ENCODE results near the gene ZNF232. TPM values are rescaled to one million over a fixed set of nuclear protein-coding genes. Genes with fewer than 3 reads are reported as not detected.
A peak's percentile ranks its signal among the peaks of the same experiment; 100 is the strongest.
"Not testable (repeated sequence)": the region's sequence is repeated elsewhere in the genome, so short reads cannot be mapped to it uniquely, and the experiment has no call there.

The ZNF232 gene
- total RNA-seq, 4 donors from 2014 or later: 3.7 to 6.7 (median 5.0) TPM

GRCh38 chr17:5092218-5093010, 19.3 kb downstream of the ZNF232 start:
- peaks cover 63% of the 10 kb centered on the region for H3K9me3 ChIP-seq
- DNase-seq (ENCODE audit: low spot score in 2 of 2): no peak
- no peak overlapping the region for H3K4me3 ChIP-seq
- H3K27me3 ChIP-seq: no peaks in the 10 kb centered on the region
- TF ChIP-seq CTCF (IDR thresholded peaks at IDR 0.05): no peak
- TF ChIP-seq POLR2A (IDR thresholded peaks at IDR 0.05): no peak
- TF ChIP-seq POLR2AphosphoS5 (IDR thresholded peaks at IDR 0.05): no peak
- H3K4me1 ChIP-seq: peaks cover 5% of the 10 kb centered on the region
- H3K27ac ChIP-seq: no peak overlapping the region
- WGBS: 94% methylated on average over 6 of the region's 6 CpGs
- H3K36me3 ChIP-seq: peaks cover 50% of the 10 kb centered on the region

- peaks cover 14% of the 10 kb centered on the region for H3K4me1 ChIP-seq
- H3K9me3 ChIP-seq: peaks cover 6% of the 10 kb centered on the region
- TF ChIP-seq POLR2A (IDR thresholded peaks at IDR 0.05): no peak
- TF ChIP-seq POLR2AphosphoS5 (IDR thresholded peaks at IDR 0.05): no peak
- no peak for TF ChIP-seq CTCF (IDR thresholded peaks at IDR 0.05)
- TF ChIP-seq EP300 (IDR thresholded peaks at IDR 0.05): no peak
- H3K27me3 ChIP-seq: no peaks in the 10 kb centered on the region
- H3K4me3 ChIP-seq: no peak overlapping the region
- no peak overlapping the region for H3K27ac ChIP-seq
- peaks cover 10% of the 10 kb centered on the region for H3K36me3 ChIP-seq
- WGBS: 84% methylated on average over 3 of the region's 3 CpGs
- no peak for DNase-seq (ENCODE audit: low spot score in 2 of 2)
These were observed 31.1 kb downstream of the ZNF232 start for GRCh38 chr17:5080591-5080990.

GRCh38 chr17:5078106-5079028, 33.3 kb downstream of the ZNF232 start, which contains the start of gene ZFP3:
Gene ZFP3 (plus strand): TSS chr17:5078467. CDS start chr17:5091505, 13,038 bp downstream.
- Histone ChIP-seq H3K27me3 (no peaks in the 10 kb centered on the region), H3K27ac (peak within 1 kb of the TSS; percentile 80), H3K9me3 (no peaks in the 10 kb centered on the region), H3K36me3 (peaks cover 7% of the 10 kb centered on the region), H3K4me3 (peak within 1 kb of the TSS; percentile 74), H3K4me1 (peaks cover 14% of the 10 kb centered on the region)
- TF ChIP-seq EP300 (IDR thresholded peaks at IDR 0.05) (no peak), CTCF (IDR thresholded peaks at IDR 0.05) (no peak), POLR2A (IDR thresholded peaks at IDR 0.05) (peak in 1 of 2 donors; percentile 15), POLR2AphosphoS5 (IDR thresholded peaks at IDR 0.05) (peak in 2 of 3 donors; percentile 41 to 45)
- DNase-seq (ENCODE audit: low spot score in 2 of 2): peak; percentile 90 to 91
- under 1% methylated on average over 19 of the region's 75 CpGs for WGBS

GRCh38 chr17:5077781-5078105, 33.9 kb downstream of the ZNF232 start:
- peaks cover 14% of the 10 kb centered on the region for H3K4me1 ChIP-seq
- TF ChIP-seq CTCF (IDR thresholded peaks at IDR 0.05) (no peak), EP300 (IDR thresholded peaks at IDR 0.05) (no peak), POLR2A (IDR thresholded peaks at IDR 0.05) (no peak), POLR2AphosphoS5 (IDR thresholded peaks at IDR 0.05) (no peak)
- DNase-seq (ENCODE audit: low spot score in 2 of 2): no peak
- H3K27me3 ChIP-seq: no peaks in the 10 kb centered on the region
- peak overlapping the region; percentile 80 for H3K27ac ChIP-seq
- peak overlapping the region; percentile 74 for H3K4me3 ChIP-seq
- H3K36me3 ChIP-seq: peaks cover 7% of the 10 kb centered on the region
- WGBS: 21% methylated on average over 10 of the region's 14 CpGs
- H3K9me3 ChIP-seq: no peaks in the 10 kb centered on the region

- H3K4me3 ChIP-seq: peak overlapping the region; percentile 74
- WGBS: 96% methylated on average over 24 of the region's 24 CpGs
- DNase-seq (ENCODE audit: low spot score in 2 of 2); H3K27me3 ChIP-seq; H3K9me3 ChIP-seq; H3K36me3 ChIP-seq: not testable (repeated sequence)
- peak overlapping the region; percentile 80 for H3K27ac ChIP-seq
- H3K4me1 ChIP-seq: peaks cover 14% of the 10 kb centered on the region
These were observed 34.4 kb downstream of the ZNF232 start for GRCh38 chr17:5077275-5077674.

- WGBS: 78% methylated on average over 5 of the region's 5 CpGs
- not testable (repeated sequence) for H3K9me3 ChIP-seq; H3K27me3 ChIP-seq; DNase-seq (ENCODE audit: low spot score in 2 of 2); H3K27ac ChIP-seq; H3K36me3 ChIP-seq; H3K4me3 ChIP-seq
- peaks cover 14% of the 10 kb centered on the region for H3K4me1 ChIP-seq
These were observed 36.2 kb downstream of the ZNF232 start for GRCh38 chr17:5075472-5075871.

Measured in suprapubic skin (tissue), 4 donors.